Medulla oblongata (tissue), 1 donor: ENCODE measurements around the gene CHDH.

Source experiments
- DNase-seq: peaks from one replicate; pipeline ENCODE4 v3.0.0-alpha.2; 2015; ENCODE audit errors: extremely low spot score

CHDH gene

DNA sequence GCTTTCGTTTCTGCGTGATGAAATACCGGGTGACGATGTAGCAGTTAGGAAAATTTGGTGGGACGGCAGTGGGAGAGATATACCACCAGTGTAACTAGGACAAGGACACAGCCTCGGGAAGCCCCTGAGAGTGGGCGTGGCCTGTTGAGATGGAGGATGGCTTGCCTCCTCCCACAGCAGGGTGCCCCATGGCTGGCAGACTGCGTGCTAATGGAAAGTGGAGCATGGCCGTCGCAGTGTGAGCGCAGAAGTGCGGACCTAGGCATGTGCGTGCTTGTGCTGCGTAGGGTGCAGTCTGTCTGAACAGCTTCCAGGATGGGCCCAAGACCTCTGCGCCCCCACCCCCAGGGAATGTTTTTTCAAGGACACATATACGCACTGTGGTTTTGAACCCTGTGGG lies 56.8 kb downstream of the CHDH start:
- DNase-seq, result no peak

GRCh38 chr3:53788038-53788437 lies 58.2 kb downstream of the CHDH start:
- DNase-seq, result no peak

DNA sequence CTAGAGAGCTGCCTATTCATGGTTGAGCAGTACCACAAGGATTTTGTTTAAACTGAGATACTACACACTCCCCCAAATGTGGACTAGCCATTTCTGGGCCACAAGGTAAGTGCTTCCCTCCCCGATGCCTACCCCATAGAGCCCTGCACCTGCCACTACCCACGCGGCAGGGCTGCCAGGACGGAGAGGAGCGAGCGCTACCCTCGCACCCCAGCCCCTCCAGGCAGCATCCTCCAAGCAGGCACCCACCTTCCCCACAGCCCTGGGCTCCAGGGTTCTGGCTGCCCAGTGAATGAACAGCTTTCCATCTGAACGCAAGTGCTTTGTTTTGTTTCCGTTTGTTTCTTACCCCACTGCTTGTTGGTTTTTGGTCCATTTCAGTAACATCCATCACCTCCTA lies 59.2 kb downstream of the CHDH start:
- no peak for DNase-seq

DNA sequence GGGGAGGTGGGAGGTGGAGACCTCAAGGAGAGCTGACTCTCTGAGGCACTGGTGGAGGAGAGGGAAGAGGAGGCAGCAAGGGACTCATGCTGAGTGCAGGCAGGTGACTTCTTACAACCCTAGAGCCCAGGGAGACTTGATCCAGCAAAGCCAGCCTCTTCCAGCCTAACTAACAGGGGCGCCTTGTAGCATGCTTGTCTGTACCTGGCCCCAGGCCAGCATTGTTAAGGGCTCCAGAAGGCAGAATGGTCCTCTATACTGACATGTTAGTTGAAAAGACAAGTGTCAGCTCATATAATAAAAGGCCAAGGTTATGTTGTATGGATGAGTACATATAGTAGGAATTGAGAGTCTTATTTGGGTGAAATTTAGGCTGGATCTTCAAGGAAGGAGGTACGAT lies 65.4 kb downstream of the CHDH start:
- DNase-seq, result peak; percentile 37

- DNase-seq, result no peak
Observed at GRCh38 chr3:53780171-53780570, 66.0 kb downstream of the CHDH start.

GRCh38 chr3:53778153-53778552 lies 68.1 kb downstream of the CHDH start:
- DNase-seq, result no peak

DNA sequence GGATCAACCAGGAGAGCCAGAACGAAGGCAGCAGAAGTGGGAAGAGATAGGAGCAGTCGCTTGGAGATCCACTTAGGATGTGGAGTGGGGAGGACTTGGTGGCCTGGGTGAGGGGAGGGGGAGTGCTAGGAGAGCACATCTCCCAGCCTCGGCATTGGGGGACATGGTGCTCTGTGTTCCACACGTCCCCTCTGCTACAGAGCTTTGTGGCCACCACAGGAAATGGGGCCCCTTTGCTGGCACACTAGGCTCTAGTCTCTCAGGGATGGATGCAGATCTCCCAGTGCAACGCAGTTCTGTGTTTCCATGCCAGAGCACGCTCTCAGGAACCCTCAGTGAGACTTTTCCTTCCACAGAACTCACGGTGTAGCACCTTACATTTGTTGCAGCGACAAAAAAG lies 68.8 kb downstream of the CHDH start:
- DNase-seq, result no peak

DNA sequence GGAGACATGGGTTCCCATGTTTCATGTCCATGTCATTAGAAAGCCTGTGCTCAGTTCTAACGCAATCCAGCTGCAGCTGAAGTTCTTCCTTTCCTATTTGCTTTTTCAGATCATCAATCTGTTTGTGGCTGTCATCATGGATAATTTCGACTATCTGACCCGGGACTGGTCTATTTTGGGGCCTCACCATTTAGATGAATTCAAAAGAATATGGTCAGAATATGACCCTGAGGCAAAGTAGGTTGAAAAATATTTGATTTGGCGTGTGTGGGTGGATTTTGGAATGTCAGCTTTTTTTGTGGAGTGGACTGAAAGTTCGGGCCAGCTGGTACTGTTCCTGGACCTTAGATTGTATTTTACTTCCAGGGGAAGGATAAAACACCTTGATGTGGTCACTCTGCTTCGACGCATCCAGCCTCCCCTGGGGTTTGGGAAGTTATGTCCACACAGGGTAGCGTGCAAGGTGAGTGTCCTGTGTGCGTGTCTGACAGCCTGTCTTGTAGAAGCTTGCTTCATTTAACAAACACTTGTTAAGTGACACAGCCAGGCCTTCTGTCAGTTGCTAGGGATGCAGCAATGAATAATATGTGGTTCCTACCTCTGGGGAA lies 69.6 kb downstream of the CHDH start:
- no peak for DNase-seq

- no peak for DNase-seq
Observed at GRCh38 chr3:53775834-53776251, 70.4 kb downstream of the CHDH start.

- no peak for DNase-seq
Observed at GRCh38 chr3:53775018-53775417, 71.2 kb downstream of the CHDH start.

DNA sequence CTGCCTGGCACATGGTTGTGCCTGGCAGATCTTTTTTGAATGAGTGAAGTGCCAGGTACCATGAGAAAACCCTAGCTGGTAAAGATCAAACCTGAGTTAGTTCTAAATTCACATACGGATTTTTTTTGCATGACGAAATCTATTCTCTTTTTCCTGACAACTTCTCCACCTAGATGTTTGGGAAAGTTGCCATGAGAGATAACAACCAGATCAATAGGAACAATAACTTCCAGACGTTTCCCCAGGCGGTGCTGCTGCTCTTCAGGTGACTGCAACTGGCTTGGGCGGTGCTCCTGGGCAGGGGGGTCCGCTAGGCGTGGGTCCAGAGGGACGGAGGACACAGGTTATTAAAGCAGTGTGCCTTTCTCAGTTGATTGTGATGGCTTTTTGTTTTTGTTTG lies 71.8 kb downstream of the CHDH start:
- DNase-seq, result no peak

DNA sequence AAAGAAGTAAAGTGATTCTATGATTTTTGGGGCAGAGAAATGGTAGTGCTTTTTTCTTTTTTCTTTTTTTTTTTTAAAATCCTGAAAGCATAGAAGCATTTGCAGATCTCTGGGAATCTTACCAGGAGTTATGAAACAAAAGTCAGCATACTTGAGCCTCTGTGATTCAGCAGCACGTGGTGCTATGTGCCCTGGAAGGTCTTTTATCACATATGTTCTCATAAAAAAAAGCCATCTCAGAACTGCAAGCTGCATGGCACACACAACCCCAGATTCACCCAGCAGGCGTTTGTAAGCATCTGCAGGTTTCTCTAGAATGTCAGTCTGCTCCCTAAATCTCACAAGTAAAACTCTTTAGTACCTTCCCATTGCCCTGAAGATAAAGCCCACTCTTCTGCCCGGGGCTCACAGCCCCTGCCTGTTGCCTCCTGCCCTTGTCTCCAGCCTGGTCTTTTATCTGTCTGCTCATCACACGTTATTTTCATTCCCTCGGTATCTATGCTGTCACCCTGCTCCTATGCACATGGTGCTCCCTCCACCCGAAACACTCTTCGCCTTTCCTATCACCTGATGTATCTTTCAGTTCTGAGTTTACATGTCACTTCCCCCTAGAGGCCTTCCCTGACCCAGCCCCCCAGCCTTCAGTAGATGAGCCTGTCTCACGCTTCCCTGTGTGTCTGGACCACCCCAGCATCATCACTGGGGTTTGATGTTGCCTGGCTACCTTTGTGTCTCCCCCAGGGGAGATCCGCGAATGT lies 72.4 kb downstream of the CHDH start:
- no peak for DNase-seq

- DNase-seq, result no peak
Observed at GRCh38 chr3:53773021-53773436, 73.2 kb downstream of the CHDH start.

DNA sequence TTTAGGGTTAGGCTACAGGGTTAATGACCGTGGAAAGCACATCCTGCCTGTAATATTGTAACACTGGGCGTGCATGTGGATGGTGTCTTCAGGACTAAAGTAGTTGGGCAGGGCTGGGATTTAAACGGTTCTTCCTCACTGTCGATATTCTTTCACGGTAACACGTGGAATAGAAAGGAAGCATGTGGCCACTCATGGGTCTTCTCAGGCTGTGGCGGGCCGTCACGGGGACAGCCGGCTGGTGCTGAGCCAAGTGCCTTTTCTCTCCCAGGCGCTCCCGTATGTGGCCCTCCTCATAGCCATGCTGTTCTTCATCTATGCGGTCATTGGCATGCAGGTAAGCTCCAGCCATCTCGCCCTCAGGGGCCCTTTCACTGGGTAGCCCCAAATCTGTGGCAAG lies 73.7 kb downstream of the CHDH start:
- DNase-seq, result no peak

GRCh38 chr3:53768478-53769459 lies 77.5 kb downstream of the CHDH start:
- DNase-seq, result no peak

DNA sequence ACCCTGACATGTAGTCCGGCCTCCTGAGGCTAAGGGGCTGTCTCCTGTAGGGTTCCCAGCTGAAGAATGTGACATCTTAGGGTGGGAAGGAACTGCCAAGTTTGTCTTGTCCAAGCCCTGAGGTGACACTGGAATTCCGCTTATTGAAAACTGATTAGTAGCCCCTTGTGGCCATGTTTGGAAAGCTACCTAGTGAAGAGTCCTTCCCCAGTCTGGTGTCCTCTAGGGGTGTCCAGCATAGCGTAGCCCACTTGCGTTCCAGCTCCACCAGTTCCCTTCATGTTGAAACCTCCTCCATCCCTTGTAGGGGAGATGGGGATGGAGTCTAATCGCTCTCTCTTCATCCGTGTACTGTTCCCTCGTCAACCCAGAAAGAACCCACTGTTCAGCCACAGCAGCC lies 79.5 kb downstream of the CHDH start:
- DNase-seq, result no peak

- DNase-seq, result no peak
Observed at GRCh38 chr3:53765753-53766152, 80.5 kb downstream of the CHDH start.

- DNase-seq, result no peak
Observed at GRCh38 chr3:53764026-53764775, 82.0 kb downstream of the CHDH start.

GRCh38 chr3:53763353-53763752 lies 82.9 kb downstream of the CHDH start:
- DNase-seq, result no peak
